Measurements from ENCODE around the gene SOX12.
"Not testable (repeated sequence)": the region's sequence is repeated elsewhere in the genome, so short reads cannot be mapped to it uniquely, and the experiment has no call there.

Gene SOX12

GRCh38 chr20:356154-356553, 30.8 kb downstream of the SOX12 start:
- peaks cover 12% of the 10 kb centered on the region for H3K4me1 ChIP-seq (ENCODE audit: control insufficient read depth, insufficient read depth, low read length)
- not testable (repeated sequence) for DNase-seq (ENCODE audit: low read depth); H3K9me3 ChIP-seq (ENCODE audit: control insufficient read depth, low read length); H3K9ac ChIP-seq (ENCODE audit: low read length); H3K4me3 ChIP-seq (ENCODE audit: low read length); H3K27me3 ChIP-seq (replicated peaks; ENCODE audit: control insufficient read depth, insufficient read depth, low read length); H3K36me3 ChIP-seq (ENCODE audit: control insufficient read depth, insufficient read depth, low read length, severe bottlenecking)

GRCh38 chr20:356745-357144, 31.4 kb downstream of the SOX12 start:
- Histone ChIP-seq H3K4me3 (ENCODE audit: low read length) (no peak overlapping the region), H3K4me1 (ENCODE audit: control insufficient read depth, insufficient read depth, low read length) (peaks cover 12% of the 10 kb centered on the region), H3K9me3 (ENCODE audit: control insufficient read depth, low read length) (no peaks in the 10 kb centered on the region), H3K27me3 (replicated peaks; ENCODE audit: control insufficient read depth, insufficient read depth, low read length) (no peaks in the 10 kb centered on the region), H3K36me3 (ENCODE audit: control insufficient read depth, insufficient read depth, low read length, severe bottlenecking) (peaks cover 4% of the 10 kb centered on the region), H3K9ac (ENCODE audit: low read length) (no peak overlapping the region)
- DNase-seq (ENCODE audit: low read depth): no peak

- peak; percentile 36 for DNase-seq (ENCODE audit: low read depth)
- no peaks in the 10 kb centered on the region for H3K9me3 ChIP-seq (ENCODE audit: control insufficient read depth, low read length)
Observed at GRCh38 chr20:358891-359555, 33.7 kb downstream of the SOX12 start.

GRCh38 chr20:361561-361960, 36.2 kb downstream of the SOX12 start:
- Histone ChIP-seq H3K27me3 (replicated peaks; ENCODE audit: control insufficient read depth, insufficient read depth, low read length) (no peaks in the 10 kb centered on the region), H3K9me3 (ENCODE audit: control insufficient read depth, low read length) (no peaks in the 10 kb centered on the region), H3K36me3 (ENCODE audit: control insufficient read depth, insufficient read depth, low read length, severe bottlenecking) (no peaks in the 10 kb centered on the region), H3K9ac (ENCODE audit: low read length) (no peak overlapping the region), H3K4me1 (ENCODE audit: control insufficient read depth, insufficient read depth, low read length) (peaks cover 19% of the 10 kb centered on the region), H3K4me3 (ENCODE audit: low read length) (no peak overlapping the region)
- no peak for DNase-seq (ENCODE audit: low read depth)

More at GRCh38 chr20:358891-359555, 33.7 kb downstream of the SOX12 start:
- no peaks in the 10 kb centered on the region for H3K36me3 ChIP-seq (ENCODE audit: control insufficient read depth, insufficient read depth, low read length, severe bottlenecking)
- H3K27me3 ChIP-seq (replicated peaks; ENCODE audit: control insufficient read depth, insufficient read depth, low read length): no peaks in the 10 kb centered on the region
- H3K9ac ChIP-seq (ENCODE audit: low read length): no peak overlapping the region
- no peak overlapping the region for H3K4me3 ChIP-seq (ENCODE audit: low read length)
- peaks cover 19% of the 10 kb centered on the region for H3K4me1 ChIP-seq (ENCODE audit: control insufficient read depth, insufficient read depth, low read length)

GRCh38 chr20:362271-363254, 37.2 kb downstream of the SOX12 start:
- Histone ChIP-seq H3K9ac (ENCODE audit: low read length) (no peak overlapping the region), H3K27me3 (replicated peaks; ENCODE audit: control insufficient read depth, insufficient read depth, low read length) (no peaks in the 10 kb centered on the region), H3K4me3 (ENCODE audit: low read length) (no peak overlapping the region), H3K4me1 (ENCODE audit: control insufficient read depth, insufficient read depth, low read length) (peaks cover 19% of the 10 kb centered on the region), H3K9me3 (ENCODE audit: control insufficient read depth, low read length) (no peaks in the 10 kb centered on the region), H3K36me3 (ENCODE audit: control insufficient read depth, insufficient read depth, low read length, severe bottlenecking) (no peaks in the 10 kb centered on the region)
- peak; percentile 81 for DNase-seq (ENCODE audit: low read depth)

GRCh38 chr20:363319-364078, 38.1 kb downstream of the SOX12 start:
- Histone ChIP-seq H3K9ac (ENCODE audit: low read length) (no peak overlapping the region), H3K36me3 (ENCODE audit: control insufficient read depth, insufficient read depth, low read length, severe bottlenecking) (no peaks in the 10 kb centered on the region), H3K4me3 (ENCODE audit: low read length) (no peak overlapping the region), H3K4me1 (ENCODE audit: control insufficient read depth, insufficient read depth, low read length) (peaks cover 19% of the 10 kb centered on the region), H3K9me3 (ENCODE audit: control insufficient read depth, low read length) (no peaks in the 10 kb centered on the region), H3K27me3 (replicated peaks; ENCODE audit: control insufficient read depth, insufficient read depth, low read length) (no peaks in the 10 kb centered on the region)
- no peak for DNase-seq (ENCODE audit: low read depth)

GRCh38 chr20:364905-365794, 39.8 kb downstream of the SOX12 start:
- no peaks in the 10 kb centered on the region for H3K9me3 ChIP-seq (ENCODE audit: control insufficient read depth, low read length)
- no peaks in the 10 kb centered on the region for H3K27me3 ChIP-seq (replicated peaks; ENCODE audit: control insufficient read depth, insufficient read depth, low read length)
- no peak overlapping the region for H3K9ac ChIP-seq (ENCODE audit: low read length)
- H3K4me1 ChIP-seq (ENCODE audit: control insufficient read depth, insufficient read depth, low read length): peaks cover 9% of the 10 kb centered on the region
- no peaks in the 10 kb centered on the region for H3K36me3 ChIP-seq (ENCODE audit: control insufficient read depth, insufficient read depth, low read length, severe bottlenecking)
- no peak overlapping the region for H3K4me3 ChIP-seq (ENCODE audit: low read length)
- no peak for DNase-seq (ENCODE audit: low read depth)

- Histone ChIP-seq H3K4me3 (ENCODE audit: low read length) (no peak overlapping the region), H3K9me3 (ENCODE audit: control insufficient read depth, low read length) (no peaks in the 10 kb centered on the region), H3K4me1 (ENCODE audit: control insufficient read depth, insufficient read depth, low read length) (peaks cover 7% of the 10 kb centered on the region), H3K27me3 (replicated peaks; ENCODE audit: control insufficient read depth, insufficient read depth, low read length) (no peaks in the 10 kb centered on the region), H3K36me3 (ENCODE audit: control insufficient read depth, insufficient read depth, low read length, severe bottlenecking) (no peaks in the 10 kb centered on the region), H3K9ac (ENCODE audit: low read length) (no peak overlapping the region)
- peak; percentile 31 for DNase-seq (ENCODE audit: low read depth)
Observed at GRCh38 chr20:366041-366718, 40.8 kb downstream of the SOX12 start.

GRCh38 chr20:366719-367485, 41.5 kb downstream of the SOX12 start:
- Histone ChIP-seq H3K9ac (ENCODE audit: low read length) (no peak overlapping the region), H3K36me3 (ENCODE audit: control insufficient read depth, insufficient read depth, low read length, severe bottlenecking) (no peaks in the 10 kb centered on the region), H3K4me3 (ENCODE audit: low read length) (no peak overlapping the region), H3K27me3 (replicated peaks; ENCODE audit: control insufficient read depth, insufficient read depth, low read length) (no peaks in the 10 kb centered on the region), H3K4me1 (ENCODE audit: control insufficient read depth, insufficient read depth, low read length) (peaks cover 15% of the 10 kb centered on the region), H3K9me3 (ENCODE audit: control insufficient read depth, low read length) (no peaks in the 10 kb centered on the region)
- no peak for DNase-seq (ENCODE audit: low read depth)

Measured in adipocyte (in vitro differentiated cells).